Measurements from ENCODE around the gene WNK1.
"Not testable (repeated sequence)": the region's sequence is repeated elsewhere in the genome, so short reads cannot be mapped to it uniquely, and the experiment has no call there.

The WNK1 gene

DNA sequence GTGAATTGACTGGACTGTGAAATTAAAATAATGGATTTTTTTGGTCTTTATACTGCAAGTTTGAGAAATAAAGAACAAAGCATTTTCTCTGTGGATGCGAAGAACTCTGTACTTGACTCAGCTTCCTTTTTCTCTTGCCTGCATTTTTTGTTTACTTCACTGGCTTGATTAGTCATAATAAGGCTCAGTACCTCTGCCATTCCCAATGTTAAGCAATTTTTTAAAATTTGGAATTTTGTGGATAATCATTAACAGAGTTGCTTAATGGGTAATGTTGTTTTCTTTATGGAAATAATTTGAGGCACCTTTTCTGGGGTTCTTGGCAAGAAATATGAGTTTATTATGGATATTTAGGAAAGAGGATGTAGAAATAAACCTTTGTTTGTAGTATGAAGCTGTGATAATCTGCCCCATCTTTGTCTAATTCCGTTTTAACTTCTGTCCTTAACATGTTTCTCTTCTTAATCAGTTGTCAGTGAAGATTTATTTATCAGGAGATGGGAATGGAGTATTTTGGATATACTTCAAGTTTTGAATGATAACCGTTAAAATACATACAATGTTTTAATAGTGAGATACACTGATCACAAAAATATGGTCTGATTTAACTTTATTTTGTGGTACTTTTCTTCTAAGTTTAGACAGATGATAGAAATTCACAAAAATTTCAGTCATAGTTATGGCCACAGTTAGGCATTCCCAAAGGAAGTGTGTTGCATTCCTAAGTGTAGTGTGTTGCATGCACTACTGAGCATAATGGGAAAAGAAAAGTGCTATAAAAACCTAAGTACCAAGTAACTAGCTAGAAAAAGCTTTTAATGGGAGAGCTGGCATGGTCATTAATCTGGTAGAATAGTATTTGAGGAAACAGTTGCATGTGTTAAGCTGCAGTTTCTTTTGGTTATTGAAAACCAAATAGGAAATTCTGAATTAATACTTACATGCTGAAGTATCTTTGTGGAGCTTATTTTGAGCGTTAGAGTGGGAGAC lies 27.7 kb downstream of the WNK1 start:
- DNase-seq, result no peak

DNA sequence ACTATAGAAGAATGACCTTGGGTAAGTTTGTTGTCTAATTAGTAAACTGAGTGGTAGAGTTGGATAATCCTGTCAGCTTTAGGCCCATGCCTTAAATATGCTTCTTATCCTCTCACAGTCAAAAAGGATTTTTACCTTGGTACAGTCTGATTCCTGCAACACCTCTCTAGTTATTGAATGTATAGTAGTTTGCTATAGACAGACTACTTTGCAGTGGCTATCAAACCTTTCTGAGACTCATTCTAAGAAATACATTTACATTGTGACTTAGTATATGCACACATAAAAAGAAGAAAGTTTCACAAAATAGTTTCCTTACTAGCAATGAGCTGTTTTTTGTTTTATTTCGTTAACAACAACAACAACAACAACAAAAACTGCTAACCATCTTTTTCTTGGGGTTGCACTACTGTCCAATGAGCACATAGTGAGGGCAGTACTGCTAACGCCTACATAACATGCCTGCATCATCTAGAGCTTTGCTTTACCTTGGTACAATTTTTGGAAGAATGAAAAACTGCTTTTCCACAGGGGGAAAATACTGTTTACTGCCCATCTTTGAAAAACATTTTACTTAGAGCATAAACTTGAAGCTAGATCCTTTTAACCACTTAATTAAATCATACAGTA lies 28.5 kb downstream of the WNK1 start:
- DNase-seq, result no peak

DNA sequence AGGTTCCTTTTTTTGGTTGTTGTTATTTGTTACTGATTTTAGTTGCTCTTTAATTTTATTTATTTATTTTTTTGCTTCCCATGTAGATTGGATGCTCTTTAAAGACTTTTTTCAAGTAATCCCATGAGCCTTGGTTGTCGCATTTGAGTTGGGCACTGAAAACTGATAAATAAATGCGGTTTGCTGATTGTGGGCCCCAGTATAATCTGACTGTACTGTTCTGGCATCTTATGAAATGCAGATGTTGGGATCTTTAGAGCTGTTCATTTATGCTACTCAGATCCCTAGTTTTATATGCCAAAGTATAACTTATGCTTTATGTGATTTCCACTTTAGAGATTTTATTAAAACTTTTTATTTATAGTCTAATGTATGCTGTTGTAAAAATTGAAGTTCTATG lies 33.3 kb downstream of the WNK1 start:
- DNase-seq, result no peak

DNA sequence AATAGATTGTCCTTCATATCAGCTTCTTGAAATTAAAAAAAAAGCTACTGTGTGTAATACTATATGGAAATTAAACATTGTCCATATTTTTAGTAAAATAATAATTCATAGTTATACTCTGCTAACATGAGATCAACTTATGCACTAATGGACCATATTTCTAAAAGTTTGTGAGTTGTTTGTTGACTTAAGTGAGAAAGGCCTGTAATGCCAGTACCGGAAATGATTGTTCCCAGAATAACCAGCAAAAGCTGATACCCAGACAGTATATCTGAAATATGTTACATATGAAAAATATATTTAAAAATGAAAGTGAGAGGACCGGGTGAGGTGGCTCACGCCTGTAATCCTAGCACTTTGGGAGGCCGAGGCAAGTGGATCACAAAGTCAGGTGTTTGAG lies 35.9 kb downstream of the WNK1 start:
- DNase-seq, result no peak

DNA sequence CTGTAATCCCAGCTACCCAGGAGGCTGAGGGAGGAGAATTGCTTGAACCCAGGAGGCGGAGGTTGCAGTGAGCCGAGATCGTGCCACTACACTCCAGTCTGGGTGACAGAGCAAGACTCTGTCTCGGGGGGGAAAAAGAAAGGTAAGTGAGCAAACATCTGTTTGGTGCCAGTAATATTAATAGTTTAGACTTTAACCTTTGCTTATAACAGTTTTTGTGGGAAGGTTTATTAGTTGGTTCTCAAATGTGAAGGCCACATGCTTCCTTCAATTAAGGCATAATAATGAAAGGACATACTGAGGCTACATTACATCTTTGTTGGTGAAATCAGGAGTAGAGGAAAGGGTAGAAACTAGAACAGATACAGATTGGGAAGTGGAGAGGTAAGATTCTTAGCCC lies 36.4 kb downstream of the WNK1 start:
- DNase-seq, result not testable (repeated sequence)

DNA sequence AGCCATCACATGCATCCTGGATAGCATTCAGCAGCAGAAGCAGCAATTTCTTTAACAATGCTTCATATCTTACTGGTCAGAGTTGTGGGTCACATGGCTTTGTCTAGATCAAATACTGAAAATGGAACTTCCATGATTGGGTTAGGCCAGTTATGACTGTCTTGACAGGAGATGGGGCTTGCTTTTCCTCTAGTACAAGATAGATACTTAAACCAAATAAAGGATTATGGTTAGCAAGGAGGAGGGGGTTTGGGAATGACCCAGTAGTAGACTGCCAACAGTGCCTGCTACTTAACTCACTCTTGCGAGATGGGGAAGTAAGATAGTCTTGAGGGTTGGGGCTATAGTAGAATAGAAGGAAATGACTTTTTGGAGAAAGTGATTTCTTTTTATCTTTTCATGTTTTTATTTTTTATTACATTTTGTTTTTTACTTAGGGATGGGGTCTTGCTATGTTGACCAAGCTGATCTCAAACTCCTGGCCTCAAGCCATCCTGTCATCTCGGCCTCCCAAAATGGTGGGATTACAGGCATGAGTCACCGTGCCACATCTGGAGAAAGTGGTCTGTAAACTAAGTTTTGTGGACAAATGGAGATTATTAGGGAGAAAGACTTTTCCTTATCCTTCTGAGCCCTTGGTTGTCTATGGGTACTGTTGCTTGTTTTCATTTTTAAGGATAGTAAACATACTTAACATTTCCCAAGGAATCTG lies 37.6 kb downstream of the WNK1 start:
- no peak for DNase-seq

DNA sequence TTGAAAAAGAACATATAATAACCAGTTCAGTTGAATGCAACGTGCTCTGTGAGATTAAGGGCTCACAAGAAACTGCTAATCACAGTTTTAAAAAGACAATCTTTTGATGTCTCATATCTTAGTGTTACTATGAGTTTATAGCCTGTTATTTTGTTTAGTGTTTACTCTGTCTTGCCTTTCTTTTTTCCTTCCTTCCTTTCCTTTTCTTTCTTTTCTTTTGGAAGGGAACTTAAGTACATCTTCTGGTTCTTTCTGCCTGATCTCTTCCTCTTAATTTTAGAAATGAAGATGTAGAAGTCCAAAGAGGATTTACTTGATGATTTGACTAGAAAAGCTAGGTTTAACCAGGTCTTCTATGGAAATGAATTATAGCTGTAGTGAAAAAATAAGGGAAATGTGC lies 38.2 kb downstream of the WNK1 start:
- no peak for DNase-seq

DNA sequence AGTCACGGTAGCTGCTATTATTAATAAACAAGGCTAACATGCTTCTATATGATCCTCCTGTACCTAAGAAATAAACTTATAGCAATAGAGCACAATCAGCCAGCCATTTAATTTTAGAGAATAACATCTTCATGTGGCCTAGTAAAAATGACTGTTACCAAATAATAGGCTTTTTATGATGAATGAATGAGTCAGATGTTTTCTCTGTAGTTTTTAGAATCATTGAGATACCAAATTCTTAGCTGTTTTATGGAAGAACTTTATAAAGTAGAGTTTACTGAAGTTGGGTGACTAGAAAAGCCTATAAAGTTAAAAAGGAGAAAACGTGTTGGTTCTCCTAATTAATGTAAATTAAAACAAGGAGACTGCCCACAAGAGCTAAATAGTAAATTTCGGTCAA lies 40.7 kb downstream of the WNK1 start:
- no peak for DNase-seq

DNA sequence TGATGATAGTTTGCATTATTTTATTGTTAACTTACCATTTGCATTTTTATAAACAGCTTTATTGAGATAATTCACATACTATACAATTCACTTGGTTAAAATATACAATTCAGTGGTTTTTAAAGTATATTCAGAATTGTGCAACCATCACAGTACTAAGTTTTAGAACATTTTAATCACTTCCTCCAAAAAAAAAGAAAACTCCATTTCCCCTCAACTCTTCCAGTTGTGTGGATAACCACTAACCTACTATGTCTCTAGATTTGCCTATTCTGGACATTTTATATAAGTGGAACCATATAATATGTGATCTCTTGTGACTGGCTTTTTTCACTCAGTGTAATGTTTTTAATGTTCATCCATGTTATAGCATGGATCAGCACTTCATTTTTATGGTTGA lies 41.3 kb downstream of the WNK1 start:
- no peak for DNase-seq

DNA sequence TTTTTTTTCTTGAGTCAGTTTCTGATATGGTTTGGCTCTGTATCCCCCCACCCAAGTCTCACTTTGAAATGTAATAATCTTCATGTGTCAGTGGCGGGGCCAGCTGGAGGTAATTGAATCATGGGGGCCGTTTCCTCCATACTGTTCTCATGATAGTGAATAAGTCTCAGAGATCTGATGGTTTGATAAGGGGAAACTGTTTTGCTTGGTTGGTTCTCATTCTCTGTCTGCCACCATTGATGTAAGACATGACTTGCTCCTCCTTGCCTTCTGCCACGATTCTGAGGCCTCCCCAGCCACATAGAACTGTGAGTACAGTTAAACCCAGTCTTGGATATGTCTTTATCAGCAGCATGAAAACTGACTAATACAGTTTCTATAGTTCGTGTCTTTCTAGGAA lies 42.9 kb downstream of the WNK1 start:
- peak; percentile 72 to 77 for DNase-seq

DNA sequence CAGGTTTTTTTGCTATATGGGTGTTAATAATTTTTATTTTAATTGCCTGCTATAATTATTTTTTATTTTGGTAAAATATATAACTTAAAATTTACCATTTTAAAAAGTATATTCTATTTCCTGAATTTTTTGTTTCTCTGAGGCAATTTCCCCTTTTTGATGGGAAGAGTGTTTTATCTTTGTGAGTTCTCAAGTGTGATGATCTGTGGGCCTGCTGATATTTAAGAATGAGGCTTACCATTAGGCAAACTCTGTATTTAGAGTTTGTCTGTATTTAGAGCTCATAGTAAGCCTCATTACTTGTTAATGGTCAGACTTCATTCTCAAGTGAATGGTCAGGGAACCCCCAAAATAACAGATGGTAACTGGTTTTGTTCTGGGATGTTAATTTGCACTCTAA lies 48.0 kb downstream of the WNK1 start:
- no peak for DNase-seq

DNA sequence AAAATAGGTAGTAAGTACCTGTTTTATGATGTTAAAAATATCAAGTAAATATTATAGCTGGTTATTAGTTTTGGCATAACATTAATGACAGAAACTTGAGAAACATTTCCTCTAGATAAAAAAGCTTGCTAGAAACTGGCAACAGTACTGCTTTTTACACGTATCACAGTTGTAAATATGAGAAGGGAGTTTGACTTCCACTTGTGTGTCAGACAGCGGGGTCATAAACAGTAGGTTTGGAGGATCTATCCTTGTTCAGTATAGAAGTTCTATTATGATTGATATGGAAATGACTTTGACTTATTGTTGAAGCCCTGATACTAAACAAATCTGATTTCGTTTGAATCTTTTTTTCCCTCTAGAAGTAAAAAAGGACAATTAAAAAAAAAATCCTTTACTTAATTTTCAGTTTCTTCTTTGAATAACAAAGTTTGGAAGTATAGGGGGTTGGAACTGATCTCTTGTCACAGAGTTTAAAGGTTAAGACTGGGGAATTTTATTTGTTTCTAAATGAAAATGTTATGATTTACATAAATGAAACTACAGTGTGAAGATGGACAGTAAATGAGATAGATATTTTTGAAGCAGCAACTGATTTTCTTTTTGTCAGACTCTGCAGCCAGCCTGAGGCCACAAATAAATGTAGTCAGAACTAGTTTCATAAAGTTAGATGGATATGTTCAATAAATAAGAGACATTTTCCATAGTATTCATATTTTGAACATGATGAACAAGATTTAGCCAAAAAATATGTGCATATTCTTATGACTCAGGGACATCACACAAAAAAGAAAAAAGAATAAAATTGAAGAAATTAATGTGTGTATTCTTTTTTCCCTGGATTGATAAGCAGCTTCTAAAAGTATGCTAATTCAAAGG lies 50.1 kb downstream of the WNK1 start:
- no peak for DNase-seq

DNA sequence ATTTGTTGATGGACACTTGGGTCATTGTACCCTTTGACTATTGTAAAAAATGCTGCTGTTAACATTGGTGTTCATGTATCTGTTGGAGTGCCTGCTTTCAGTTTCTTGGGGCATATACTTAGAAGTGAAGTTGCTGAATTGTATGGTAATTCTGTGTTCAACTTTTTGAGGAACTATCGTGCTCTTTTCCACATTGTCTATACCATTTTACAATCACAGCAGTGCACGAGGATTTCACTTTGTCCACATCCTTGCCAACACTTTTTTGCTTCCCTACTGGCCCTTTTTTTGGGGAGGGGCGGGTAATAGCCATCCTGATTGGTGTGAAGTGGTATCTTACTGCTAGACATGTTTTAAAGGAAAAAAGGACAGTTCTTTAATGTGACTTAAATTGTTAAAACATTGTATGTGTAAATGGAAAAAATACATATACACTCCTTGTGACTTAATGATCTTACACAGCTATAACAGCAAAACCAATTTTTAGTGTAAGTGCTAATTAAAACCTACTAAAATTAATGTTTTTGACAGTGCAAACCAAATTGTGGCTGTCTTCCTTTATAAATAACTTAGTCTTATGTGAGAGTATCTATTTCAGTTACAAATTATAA lies 52.7 kb downstream of the WNK1 start:
- no peak for DNase-seq

DNA sequence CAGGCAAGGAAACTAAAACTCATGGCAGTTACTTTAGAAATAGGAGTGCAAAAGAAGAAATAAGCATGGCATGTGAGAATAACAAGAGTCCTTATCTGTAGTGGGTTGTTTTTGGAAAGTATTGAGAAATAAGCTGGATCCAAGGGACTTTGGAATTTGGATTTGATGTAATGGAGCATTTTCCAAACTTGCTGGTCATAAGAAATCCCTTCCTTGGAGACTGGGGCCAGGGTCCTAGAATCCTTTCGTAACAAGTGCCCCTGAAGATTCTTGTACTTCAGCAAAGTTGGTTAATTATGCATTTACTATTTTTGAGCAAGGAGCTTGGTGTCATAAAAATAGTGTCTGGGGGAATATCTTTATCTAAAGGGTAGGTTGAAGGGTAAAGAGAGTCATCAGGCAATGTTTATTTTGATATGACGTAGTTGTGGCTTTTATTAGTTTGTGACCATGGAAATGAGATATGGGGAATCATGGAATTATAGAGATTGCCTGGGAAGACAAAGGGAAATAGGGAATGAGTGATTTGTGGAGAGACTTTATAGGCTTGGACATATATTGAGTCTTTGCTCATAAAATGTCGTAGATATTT lies 53.9 kb downstream of the WNK1 start:
- DNase-seq, result no peak

DNA sequence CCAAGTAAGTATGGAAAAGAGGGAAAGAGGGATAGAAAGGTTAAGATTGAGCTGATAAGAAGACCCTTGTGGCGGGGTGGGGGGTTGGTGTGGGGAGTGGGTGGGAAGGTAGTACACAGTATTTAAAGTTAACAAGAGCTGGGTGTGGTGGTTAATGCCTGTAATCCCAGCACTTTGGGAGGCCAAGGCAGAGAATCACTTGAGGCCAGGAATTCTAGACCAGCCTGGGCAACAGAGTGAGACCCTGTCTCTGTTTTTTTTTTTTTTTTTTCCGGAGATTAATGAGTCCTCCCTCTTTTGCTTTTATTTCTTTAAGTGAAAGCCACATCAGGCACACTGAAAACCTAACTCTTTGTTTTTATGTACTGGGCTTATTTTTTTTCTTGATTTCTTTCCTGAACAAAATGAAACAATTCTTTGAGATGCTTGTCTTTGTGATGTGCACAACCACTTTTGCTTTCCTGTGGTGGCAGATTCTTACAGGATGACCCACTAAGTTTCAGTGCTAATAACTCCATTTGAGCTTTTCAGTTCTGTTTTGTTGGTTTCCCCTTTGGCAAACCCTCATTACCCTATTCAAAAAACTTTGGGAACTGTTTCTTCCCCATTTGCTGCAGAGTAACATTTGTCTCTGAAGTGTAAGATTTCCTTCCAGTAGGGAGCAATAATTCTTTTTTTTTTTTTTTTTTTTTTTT lies 54.8 kb downstream of the WNK1 start:
- no peak for DNase-seq

DNA sequence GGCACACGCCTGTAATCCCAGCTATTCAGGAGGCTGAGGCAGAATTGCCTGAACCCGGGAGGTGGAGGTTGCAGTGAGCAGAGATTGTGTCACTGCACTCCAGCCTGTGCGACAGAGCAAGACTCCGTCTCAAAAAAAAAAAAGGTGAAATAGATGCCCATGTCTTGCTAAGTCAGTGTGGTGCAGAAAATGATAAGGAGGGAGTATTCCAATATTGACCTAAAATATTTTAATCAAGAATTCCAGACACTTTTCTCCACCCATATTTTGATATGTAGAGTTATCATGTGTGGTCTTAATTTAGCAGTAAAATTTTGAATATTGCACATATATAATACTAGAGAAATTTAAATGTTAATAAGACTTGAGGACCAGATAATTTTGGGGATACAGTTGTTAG lies 57.7 kb downstream of the WNK1 start:
- no peak for DNase-seq

DNA sequence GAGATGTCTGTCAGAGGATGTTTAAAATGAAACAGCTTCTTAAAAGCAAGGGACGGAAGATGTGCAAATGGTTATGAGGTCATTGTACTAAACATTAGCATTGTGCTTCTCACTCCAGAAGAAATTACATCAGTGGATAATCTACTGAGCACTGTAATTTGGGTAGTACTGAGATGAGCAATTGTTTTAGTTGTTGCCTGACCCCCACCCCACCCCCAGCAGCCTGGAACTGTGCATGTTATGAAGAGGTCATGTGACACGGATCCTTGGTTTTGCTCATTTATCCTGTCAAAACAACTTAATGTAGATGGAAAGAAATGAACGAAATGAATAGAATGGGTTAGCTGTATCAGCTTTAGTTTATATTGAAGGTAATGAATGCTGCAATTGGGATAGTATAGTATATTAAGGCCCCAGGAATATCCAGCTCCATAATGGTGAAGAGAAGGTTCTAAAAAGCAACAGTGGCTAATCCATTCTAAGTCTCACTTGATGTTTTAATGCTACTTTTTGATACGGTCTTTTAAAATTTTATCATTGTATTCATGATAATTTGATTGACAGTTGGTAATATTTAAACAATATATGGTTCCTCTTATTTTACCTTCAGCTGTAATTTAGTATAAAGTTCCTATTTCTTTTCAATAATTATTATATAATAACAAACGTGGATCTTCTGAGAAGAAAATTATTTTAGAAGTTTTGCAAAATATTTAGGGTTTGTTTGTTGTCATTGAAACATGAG lies 58.5 kb downstream of the WNK1 start:
- peak; percentile 63 to 69 for DNase-seq

DNA sequence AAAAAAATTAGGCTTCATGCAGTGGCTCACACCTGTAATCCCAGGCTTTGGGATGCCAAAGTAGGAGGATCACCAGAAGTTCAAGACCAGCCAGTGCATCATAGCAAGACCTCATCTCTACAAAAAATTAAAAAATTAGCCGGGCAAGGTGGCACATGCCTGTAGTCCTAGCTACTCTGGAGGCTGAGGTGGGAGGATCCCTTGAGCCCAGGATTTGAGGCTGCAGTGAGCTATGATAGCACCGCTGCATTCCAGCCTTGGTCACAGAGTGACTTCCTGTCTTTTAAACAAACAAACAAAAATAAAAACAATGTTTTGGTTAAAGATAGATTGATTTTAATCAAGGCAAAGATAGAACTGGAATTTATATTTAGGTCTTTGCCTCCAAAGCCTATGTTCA lies 60.6 kb downstream of the WNK1 start:
- DNase-seq, result no peak

DNA sequence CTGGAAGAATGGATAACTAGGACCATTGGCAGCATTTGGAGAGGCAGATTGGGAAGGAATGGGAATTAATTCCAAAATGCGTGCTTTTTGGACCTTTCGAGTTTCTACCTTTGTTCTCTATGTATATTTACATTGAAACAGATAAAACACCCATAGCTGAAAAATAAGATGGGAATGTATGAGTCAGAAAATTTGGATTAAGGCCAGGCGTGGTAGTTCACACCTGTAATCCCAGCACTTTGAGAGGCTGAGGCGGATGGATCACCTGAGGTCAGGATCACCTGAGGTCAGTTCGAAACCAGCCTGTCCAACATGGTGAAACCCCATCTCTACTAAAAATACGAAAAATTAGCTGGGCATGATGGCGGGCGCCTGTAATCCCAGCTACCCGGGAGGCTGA lies 65.1 kb downstream of the WNK1 start:
- not testable (repeated sequence) for DNase-seq

DNA sequence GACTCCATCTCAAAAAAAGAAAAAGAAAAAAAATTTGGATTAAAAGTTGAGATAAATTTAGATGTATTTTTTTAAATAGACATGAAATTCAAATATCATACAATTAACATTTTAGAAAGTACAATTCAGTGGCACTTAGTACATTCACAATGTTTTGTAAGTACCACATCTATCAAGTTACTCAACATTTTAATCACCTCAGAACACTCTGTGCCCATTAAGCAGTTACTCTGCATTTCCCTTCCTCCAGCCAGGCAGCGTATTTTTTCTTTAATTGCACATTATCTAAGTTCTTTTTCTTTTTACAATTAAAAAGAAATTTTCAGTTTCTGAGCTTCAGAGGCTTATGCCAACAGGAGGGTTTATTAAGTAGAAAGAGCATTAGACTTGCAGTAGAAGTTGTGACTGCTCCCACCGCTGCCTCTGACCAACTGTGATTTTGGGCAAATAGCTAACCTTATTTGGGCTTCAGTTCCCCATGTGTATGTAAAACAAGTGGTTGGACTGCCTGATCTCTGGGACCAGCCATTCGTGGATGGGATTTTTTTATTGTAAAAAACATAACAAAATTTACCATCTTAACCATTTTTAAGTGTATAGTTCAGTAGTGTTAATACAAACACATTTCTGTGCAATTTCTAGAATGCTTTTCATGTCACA lies 65.7 kb downstream of the WNK1 start:
- no peak for DNase-seq

Measured in stimulated activated CD4-positive, alpha-beta T cell treated with anti-CD3 and anti-CD28 coated beads, Interleukin-2, amount 100 ng/mL, for 24 hours (primary cell).